ENCODE measurements around the gene SLC49A4. TPM values are rescaled to one million over a fixed set of nuclear protein-coding genes. Genes with fewer than 3 reads are reported as not detected.

Gene SLC49A4
- total RNA-seq, 1 experiment from 2014 or later: 10.2 TPM

DNA sequence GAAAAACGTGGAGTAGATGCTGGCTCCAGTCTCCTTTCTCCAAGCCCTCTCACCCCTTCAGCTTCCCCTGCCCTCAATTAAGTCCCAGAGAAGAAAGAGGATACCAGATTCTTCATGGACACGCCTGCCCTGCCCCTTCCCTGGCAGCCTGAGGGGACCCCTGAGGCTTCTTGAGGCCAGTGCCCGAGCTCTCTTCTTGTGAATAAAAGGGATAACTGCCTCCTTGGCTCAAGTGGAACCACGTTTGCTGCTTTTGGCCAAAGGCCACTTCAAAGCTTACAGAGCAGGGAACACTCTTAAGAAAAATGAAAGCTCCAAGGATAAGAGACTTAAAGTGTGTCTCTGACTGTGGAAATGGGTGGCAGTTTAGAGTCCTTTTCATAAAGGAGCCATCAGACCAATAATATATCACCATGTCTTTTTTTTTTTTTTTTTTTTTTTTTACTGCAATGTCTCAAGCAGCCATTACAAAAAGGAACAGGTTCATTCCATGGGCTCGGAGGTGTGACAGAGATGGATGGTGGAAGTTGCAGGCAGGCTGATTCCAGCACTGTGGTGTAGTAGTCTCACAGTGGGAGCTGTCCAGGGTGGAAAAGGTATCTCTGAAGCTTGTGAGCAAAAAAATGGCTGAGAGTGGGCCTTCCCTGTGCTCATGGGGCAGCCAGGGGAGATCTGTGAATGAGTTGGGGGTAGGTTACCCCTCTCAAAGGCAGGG, 123.9 kb downstream of the SLC49A4 start:
- Mint-ChIP-seq H3K4me1 (no peaks in the 10 kb centered on the region), H3K9me3 (no peaks in the 10 kb centered on the region), H3K4me3 (no peak overlapping the region), H3K36me3 (no peaks in the 10 kb centered on the region), H3K27me3 (ENCODE audit: low read depth) (peaks cover 12% of the 10 kb centered on the region), H3K27ac (no peak overlapping the region)
- ChIA-PET POLR2A (interaction anchor here (0.7 kb wide), 1 partner anchor 374 kb away, joined by 5 read pairs; no protein-coding TSS in a partner anchor), CTCF (interaction anchor here (1.2 kb wide), 1 partner anchor 103 kb away, joined by 5 read pairs; no protein-coding TSS in a partner anchor)
- ATAC-seq: no peak
- no peak for DNase-seq (ENCODE audit: low spot score)
- TF ChIP-seq ETV6 (CRISPR knock-in tag; IDR thresholded peaks at IDR 0.05): no peak
- TF ChIP-seq, protein P1, sequence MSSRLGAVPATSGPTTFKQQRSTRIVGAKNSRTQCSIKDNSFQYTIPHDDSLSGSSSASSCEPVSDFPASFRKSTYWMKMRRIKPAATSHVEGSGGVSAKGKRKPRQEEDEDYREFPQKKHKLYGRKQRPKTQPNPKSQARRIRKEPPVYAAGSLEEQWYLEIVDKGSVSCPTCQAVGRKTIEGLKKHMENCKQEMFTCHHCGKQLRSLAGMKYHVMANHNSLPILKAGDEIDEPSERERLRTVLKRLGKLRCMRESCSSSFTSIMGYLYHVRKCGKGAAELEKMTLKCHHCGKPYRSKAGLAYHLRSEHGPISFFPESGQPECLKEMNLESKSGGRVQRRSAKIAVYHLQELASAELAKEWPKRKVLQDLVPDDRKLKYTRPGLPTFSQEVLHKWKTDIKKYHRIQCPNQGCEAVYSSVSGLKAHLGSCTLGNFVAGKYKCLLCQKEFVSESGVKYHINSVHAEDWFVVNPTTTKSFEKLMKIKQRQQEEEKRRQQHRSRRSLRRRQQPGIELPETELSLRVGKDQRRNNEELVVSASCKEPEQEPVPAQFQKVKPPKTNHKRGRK (CRISPR knock-in tag; IDR thresholded peaks at IDR 0.05; ENCODE audit: borderline replicate concordance): no peak
- TF ChIP-seq, protein P2, sequence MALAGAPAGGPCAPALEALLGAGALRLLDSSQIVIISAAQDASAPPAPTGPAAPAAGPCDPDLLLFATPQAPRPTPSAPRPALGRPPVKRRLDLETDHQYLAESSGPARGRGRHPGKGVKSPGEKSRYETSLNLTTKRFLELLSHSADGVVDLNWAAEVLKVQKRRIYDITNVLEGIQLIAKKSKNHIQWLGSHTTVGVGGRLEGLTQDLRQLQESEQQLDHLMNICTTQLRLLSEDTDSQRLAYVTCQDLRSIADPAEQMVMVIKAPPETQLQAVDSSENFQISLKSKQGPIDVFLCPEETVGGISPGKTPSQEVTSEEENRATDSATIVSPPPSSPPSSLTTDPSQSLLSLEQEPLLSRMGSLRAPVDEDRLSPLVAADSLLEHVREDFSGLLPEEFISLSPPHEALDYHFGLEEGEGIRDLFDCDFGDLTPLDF (CRISPR knock-in tag; IDR thresholded peaks at IDR 0.05): no peak

DNA sequence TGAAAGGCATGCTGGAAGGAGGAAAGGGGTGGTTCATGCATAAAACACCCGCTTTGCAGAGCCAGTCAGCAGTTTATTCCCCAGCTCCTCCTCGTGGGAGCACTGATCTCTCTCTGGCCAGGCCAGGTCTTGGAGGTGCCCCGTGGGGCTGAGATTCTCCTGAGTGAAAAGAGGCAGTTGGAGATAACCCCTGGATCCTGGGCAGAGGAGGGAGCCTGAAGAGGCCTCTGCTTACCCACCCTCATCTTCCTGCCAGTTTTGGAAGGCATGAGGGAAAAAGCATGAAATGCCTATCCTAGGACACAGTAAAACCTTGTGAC, 124.4 kb downstream of the SLC49A4 start:
- ATAC-seq: no peak
- no peak for DNase-seq (ENCODE audit: low spot score)
- H3K4me3 Mint-ChIP-seq: no peak overlapping the region
- POLR2A ChIA-PET: no interaction called here
- no peaks in the 10 kb centered on the region for H3K9me3 Mint-ChIP-seq
- CTCF ChIA-PET: interaction anchor here (1.2 kb wide), 1 partner anchor 102 kb away, joined by 5 read pairs; no protein-coding TSS in a partner anchor
- TF ChIP-seq NFE2L1 (CRISPR knock-in tag; IDR thresholded peaks at IDR 0.05) (no peak), ATF6 (CRISPR knock-in tag; IDR thresholded peaks at IDR 0.05) (no peak), ELF4 (CRISPR knock-in tag; IDR thresholded peaks at IDR 0.05; ENCODE audit: low read depth) (no peak), TEAD1 (CRISPR knock-in tag; IDR thresholded peaks at IDR 0.05) (no peak), MXD4 (CRISPR knock-in tag; IDR thresholded peaks at IDR 0.05; ENCODE audit: borderline replicate concordance) (no peak), MAX (CRISPR knock-in tag; IDR thresholded peaks at IDR 0.05) (no peak), STAT6 (CRISPR knock-in tag; conservative IDR thresholded peaks at IDR 0.05; ENCODE audit: low read depth) (no peak), PRRX2 (CRISPR knock-in tag; IDR thresholded peaks at IDR 0.05) (no peak), FOXJ3 (CRISPR knock-in tag; IDR thresholded peaks at IDR 0.05; ENCODE audit: borderline replicate concordance) (no peak), JAZF1 (CRISPR knock-in tag; IDR thresholded peaks at IDR 0.05) (no peak)
- TF ChIP-seq, protein P3, sequence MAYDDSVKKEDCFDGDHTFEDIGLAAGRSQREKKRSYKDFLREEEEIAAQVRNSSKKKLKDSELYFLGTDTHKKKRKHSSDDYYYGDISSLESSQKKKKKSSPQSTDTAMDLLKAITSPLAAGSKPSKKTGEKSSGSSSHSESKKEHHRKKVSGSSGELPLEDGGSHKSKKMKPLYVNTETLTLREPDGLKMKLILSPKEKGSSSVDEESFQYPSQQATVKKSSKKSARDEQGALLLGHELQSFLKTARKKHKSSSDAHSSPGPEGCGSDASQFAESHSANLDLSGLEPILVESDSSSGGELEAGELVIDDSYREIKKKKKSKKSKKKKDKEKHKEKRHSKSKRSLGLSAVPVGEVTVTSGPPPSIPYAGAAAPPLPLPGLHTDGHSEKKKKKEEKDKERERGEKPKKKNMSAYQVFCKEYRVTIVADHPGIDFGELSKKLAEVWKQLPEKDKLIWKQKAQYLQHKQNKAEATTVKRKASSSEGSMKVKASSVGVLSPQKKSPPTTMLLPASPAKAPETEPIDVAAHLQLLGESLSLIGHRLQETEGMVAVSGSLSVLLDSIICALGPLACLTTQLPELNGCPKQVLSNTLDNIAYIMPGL (CRISPR knock-in tag; IDR thresholded peaks at IDR 0.05): no peak
- TF ChIP-seq, protein P4, sequence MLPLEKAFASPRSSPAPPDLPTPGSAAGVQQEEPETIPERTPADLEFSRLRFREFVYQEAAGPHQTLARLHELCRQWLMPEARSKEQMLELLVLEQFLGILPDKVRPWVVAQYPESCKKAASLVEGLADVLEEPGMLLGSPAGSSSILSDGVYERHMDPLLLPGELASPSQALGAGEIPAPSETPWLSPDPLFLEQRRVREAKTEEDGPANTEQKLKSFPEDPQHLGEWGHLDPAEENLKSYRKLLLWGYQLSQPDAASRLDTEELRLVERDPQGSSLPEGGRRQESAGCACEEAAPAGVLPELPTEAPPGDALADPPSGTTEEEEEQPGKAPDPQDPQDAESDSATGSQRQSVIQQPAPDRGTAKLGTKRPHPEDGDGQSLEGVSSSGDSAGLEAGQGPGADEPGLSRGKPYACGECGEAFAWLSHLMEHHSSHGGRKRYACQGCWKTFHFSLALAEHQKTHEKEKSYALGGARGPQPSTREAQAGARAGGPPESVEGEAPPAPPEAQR (CRISPR knock-in tag; IDR thresholded peaks at IDR 0.05): no peak
- TF ChIP-seq, protein P5, sequence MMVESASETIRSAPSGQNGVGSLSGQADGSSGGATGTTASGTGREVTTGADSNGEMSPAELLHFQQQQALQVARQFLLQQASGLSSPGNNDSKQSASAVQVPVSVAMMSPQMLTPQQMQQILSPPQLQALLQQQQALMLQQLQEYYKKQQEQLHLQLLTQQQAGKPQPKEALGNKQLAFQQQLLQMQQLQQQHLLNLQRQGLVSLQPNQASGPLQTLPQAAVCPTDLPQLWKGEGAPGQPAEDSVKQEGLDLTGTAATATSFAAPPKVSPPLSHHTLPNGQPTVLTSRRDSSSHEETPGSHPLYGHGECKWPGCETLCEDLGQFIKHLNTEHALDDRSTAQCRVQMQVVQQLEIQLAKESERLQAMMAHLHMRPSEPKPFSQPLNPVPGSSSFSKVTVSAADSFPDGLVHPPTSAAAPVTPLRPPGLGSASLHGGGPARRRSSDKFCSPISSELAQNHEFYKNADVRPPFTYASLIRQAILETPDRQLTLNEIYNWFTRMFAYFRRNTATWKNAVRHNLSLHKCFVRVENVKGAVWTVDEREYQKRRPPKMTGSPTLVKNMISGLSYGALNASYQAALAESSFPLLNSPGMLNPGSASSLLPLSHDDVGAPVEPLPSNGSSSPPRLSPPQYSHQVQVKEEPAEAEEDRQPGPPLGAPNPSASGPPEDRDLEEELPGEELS (CRISPR knock-in tag; IDR thresholded peaks at IDR 0.05): no peak
- H3K27ac Mint-ChIP-seq: no peak overlapping the region
- H3K36me3 Mint-ChIP-seq: no peaks in the 10 kb centered on the region
- H3K4me1 Mint-ChIP-seq: no peaks in the 10 kb centered on the region
- H3K27me3 Mint-ChIP-seq (ENCODE audit: low read depth): peaks cover 12% of the 10 kb centered on the region
